WI38 (cell line): ENCODE data around the gene ABTB2.

Experiments
- H3K4me3 ChIP-seq: 2 replicates; pipeline ENCODE4 v1.5.1; 2011; ENCODE audit warnings: low read depth, mild to moderate bottlenecking, control low read depth, low read length
- CTCF ChIP-seq: IDR thresholded peaks from 2 replicates; pipeline ENCODE4 v1.5.1; 2012; ENCODE audit warnings: low read depth, mild to moderate bottlenecking, control low read depth, low read length

The ABTB2 gene

GRCh38 chr11:34271727-34272126, 86.1 kb downstream of the ABTB2 start:
- TF ChIP-seq CTCF = no peak
- no peak overlapping the region for H3K4me3 ChIP-seq

- H3K4me3 ChIP-seq = no peak overlapping the region
- TF ChIP-seq CTCF = no peak
Observed at GRCh38 chr11:34270711-34271110, 87.1 kb downstream of the ABTB2 start.

- H3K4me3 ChIP-seq = no peak overlapping the region
- no peak for TF ChIP-seq CTCF
Observed at GRCh38 chr11:34269694-34270245, 88.0 kb downstream of the ABTB2 start.

- no peak for TF ChIP-seq CTCF
- H3K4me3 ChIP-seq = no peak overlapping the region
Observed at GRCh38 chr11:34268906-34269430, 88.8 kb downstream of the ABTB2 start.

GRCh38 chr11:34267417-34267816, 90.4 kb downstream of the ABTB2 start:
- no peak for TF ChIP-seq CTCF
- H3K4me3 ChIP-seq = no peak overlapping the region

- no peak for TF ChIP-seq CTCF
- no peak overlapping the region for H3K4me3 ChIP-seq
Observed at GRCh38 chr11:34267013-34267412, 90.8 kb downstream of the ABTB2 start.

GRCh38 chr11:34266090-34266912, 91.5 kb downstream of the ABTB2 start:
- no peak overlapping the region for H3K4me3 ChIP-seq
- no peak for TF ChIP-seq CTCF
